Globus pallidus (tissue), 1 donor: ENCODE measurements around the gene ZNF710.

Source experiments
- DNase-seq: peaks from one replicate; pipeline ENCODE4 v3.0.0-alpha.2; 2015; ENCODE audit warnings: low spot score

ZNF710 gene

DNA sequence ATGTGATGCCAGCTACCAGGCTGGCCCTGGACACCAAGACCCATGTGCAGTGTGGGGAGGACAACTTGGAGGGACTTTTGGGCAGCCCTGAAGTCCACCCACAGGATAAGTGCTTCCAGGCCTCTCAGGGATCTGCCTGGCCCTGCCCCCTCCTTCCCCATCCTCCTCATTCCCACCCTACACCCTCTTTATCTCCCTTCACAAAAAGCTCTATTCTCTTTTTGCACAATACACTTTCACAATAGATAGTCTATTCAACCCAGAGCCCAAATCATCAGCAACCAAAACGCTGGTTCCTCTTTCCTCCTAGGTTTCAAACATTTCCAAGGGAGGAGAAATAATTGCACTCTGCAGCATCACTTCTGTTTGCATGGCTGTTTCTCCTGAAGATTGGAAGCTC lies 7.8 kb upstream of the ZNF710 start:
- DNase-seq = peak; percentile 82

DNA sequence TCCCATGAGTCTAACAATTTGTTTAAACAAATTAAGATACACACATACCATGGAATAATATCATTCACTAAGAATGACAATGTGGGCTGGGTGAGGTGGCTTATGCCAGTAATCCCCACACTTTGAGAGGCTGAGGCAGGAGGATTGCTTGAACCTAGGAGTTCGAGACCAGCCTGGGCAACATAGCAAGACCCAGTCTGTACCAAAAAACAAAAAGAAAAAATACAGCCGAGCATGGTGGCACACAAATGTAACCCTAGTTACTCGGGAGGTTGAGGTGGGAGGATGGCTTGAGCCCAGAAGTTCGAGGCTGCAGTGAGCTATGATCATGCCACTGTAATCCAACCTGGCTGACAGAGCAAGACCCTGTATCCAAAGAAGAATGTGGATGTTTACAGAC lies 4.0 kb upstream of the ZNF710 start:
- DNase-seq = no peak

DNA sequence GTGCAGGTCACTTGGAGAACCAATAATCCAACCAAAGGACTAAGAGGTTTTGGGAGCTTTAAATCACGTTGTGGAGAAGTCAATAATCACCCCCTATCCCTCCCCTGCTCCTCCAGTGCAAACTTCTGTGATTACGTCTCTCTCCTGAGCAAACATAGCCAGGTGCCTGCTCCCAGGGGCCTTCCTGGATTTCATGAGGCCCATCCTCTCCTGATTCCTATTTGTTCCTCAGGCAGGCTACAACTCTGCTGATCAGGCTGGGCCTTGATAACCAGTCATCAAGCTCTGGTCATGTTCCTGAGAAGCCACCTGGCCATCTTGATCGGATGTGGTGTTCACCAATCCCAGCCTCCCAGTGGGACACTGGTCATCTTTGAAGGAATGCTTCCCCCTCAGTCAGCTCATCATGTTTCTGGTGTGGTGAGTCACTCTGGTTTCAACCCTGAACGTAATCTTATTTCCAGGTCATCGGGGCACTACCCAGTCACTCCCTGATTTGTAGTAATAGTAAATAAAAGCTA lies 2.9 kb upstream of the ZNF710 start:
- DNase-seq = no peak

DNA sequence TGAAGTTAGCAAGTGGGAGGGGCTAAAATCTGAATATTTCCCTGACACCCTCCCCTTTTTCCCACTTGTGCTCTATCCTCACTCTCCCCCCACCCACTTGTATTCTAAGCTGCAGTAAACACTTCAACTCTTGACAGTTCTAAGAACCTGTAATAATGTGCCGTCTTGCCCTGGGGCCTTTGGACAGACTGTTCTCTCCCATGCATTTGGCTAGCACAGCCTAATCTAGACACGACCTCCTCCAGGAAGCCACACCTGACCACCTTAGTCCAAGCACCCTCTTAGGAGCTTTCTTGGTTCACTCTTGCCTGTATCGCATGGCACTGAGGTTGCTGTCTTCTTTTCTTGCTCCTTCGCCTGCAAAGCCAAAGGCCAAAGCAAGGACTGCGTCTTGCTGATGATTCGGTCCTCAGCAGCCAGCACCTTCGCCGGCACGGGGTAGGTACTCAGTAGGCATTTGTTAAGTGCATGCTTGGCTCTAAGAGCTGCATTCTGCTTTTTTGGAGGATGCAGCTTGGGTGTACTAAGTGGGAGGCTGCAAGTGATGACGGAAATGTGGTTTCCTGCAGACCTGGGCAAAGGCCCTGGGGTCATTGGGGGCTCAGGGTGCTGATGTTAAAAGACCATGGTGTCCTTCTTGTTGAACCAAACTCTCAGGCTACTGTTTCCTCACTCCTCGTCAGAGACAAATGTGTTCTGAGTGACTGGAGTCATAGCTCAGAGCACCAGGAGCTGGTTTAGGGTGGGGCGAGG lies 2.0 kb upstream of the ZNF710 start:
- DNase-seq = no peak

DNA sequence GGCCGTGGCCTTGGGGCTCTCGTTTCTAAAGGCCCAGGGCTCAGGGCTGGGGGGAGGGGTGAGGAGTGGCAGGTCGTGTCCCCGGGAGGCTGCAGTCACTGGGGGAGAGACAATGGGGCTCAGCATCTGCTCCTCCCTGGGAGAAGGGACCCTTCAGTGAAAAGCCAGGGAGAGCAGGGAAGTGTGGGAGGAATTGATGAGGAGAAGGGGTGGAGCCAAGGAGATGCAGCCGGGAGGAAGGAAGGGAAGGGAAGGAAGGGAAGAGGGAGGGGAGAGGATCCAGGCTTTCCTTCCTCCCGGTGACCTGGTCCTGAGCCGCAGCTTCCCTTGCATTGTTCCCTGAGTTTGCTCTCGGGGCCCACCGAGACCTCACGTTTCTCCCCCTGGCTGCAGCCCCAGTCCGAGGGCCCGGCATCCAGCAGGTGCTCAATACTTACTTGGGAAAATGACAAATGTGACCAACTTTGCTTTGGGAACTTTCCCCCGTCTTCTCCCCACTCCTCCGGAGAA lies 1.4 kb upstream of the ZNF710 start:
- no peak for DNase-seq

DNA sequence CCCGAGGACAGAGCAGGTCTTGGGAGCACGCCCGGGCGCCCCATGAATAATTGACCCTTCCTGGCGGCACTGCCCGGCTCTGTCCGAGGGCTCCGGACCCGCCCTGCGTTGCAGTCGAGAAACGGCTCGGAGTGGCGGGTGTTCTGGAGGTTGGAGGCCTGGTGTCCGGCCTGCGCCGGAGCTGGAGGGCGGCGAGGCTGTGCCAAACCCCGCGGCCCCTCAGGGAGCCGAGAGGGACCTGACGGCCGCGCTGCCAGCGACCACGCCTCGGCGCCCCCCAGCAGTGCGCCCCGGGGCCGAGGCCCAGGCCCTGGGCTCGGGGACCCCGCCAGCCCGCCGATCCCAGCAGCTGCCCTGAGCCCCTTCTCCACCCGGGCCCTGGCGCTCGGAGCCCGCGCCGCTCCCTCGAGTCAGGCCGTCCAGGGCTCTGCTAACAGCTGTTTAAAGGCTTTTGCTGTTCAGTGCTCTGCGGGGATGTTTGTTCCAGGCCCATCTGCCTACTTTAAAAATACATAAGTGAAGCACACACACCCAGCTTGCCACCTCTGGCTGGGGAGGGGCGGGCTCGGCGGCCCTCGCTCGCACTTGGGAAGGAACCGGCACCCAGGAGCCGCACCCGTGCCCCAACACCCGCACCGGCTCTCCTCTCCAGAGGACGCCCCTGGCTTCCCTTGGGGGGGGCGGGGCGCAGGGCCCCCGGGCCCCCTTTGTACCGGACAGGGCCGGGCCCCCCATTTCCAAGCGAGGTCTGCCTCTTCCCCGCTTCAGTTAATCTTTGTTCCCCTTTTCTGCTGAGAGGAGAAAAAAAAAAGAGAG lies 730 bp upstream of the ZNF710 start:
- peak; percentile 37 for DNase-seq

DNA sequence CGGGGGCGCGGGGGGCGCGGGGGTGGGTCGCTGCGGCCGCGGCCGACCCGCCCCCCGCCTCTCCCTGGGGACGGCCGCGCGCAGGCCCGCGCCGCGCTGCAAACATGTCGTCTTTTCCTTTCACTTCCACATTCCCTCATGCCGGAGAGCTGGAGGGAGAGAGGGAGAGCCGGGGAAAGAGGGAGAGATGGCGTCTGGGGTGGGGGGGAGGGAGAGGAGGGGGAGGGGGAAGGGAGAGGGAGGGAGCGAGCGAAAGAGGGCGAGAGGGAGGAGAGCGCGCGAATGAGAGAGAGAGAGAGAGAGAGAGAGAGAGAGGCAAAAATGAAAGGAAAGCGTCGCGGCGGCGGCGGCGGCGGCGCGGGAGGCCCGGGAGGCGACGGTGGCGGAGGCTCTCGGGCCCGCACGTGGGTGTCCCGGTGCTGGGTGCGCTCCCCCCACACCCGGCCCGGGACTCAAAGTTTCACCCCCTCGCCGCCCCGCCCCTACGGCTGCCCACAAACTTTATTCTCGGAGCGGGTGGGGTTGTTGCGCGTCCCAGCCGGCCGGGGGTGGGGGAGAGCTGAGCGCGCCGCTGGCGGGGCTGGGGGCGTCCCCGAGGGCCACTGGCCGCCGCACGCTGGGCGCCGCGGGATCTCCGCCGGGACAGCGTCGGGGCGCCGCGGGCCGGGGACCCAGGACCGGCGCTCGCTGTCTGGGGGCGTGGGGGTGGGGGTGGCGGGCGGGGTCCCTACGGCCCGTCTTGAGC lies 731 bp downstream of the ZNF710 start:
- DNase-seq = peak; percentile 55

DNA sequence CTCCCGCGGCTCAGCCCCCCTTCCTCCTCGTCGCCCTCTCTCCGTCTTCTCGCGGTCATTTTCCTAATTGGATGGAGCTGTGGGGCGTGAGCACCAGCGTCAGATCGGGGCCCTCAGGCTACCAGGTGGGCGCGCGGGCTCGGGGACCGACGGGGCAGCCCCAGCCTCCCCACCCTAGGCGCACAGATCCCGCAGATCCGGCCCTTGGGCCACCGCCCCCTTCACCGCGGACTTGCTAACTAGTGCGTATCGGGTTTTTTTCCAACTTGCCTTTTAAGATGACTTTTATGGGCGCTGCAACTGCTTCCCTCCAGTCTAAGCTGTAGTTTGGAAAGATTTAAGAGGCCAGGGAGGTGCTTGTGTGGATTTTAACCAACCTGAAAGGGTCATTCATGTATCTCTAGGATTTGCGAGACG lies 1.3 kb downstream of the ZNF710 start:
- no peak for DNase-seq

DNA sequence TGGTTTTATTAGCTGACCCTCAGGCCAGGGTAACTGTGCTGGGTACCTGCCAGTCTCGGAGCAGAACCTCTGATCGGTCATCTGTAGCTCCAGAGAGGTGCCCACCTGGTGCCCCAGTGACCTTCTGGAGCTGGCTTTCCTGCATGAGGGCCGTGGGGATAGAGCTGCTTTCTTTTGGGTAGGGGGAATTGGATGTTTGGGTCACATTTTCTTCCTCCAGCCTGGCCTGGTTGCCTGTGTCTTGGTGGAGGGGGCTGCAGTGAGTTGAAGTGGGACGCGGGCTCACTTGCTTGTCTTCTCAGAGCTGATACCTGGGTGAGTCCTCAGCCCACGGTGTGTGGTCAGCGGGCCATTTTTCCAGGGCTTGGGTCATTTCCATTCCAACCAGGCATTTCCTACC lies 2.6 kb downstream of the ZNF710 start:
- no peak for DNase-seq

DNA sequence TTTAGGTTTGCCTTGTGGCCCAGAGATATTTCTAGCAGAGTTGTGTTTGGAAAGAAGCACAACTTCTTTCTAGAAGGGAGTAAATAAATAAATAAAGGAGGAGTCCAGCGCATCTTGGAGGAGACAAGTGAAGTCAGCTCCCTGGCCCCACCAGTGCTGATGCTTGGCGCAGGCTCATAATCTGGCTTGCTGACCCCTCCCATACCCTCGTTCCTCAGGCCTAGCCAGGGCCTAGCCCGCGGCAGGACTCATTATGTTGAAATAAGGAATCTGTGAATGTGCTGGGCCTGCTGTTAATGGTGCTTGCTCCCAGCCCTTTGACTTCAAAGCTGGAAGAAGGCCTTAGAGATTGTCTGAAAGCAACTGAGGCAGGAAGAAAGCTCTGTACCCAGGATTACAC lies 3.1 kb downstream of the ZNF710 start:
- DNase-seq = no peak

DNA sequence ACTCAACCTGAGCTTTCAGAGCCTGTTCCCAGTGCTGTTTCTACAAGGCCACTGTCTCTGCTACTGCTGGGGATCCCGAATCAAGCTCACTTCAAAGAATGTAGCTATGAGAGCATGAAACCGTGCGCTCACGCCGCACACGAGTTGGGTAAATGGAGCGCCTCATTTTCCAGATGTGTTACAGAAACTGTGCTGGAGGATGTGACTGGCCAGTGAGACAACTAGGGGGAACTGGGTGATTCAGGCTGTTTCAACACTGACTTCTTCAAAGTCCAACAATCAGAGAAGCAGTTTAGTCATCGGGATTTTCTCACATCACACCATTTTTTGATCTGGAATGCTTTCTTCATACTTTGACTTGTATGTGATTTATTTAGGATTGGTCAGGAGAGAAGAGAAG lies 3.5 kb downstream of the ZNF710 start:
- DNase-seq = peak; percentile 37

DNA sequence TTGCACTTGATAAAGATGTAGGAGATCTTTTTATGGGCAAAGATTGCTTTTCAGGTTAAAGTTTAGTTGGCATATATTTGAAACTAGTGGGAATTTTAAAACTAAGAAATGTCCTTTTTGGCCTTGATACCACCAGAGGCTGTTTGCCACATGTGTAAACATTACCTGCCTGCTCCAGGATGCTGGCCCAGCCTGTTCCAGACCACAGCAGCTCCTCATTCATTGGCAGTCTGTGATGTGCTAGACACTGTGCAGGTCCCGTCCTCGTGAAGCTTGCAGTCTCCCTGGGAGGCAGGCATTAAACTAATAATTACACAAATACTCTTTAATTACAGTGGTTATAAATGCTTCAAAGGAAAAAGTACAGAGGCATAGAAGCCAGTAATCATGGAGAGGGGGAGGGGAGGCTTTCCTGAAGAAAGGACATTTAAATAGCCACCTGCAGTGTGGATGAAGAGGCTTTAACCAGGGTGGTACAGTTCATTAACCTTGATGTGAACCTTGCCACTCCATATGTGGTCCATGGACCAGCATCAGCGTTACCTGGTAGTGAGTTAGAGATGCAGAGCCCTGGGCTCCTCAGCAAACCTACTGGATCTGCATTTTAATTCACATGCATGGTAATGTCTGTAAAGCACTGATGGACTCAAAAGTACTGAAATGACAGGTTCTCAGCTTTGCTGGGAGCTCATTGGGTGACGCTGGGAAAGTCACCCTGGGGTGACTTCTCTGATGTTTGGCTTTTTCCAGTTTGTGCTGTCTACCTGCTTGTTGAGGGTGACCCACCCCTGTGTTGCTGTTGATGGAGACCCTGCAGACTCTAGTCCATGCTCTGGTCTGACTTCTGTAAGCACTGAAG lies 5.3 kb downstream of the ZNF710 start:
- DNase-seq = no peak

DNA sequence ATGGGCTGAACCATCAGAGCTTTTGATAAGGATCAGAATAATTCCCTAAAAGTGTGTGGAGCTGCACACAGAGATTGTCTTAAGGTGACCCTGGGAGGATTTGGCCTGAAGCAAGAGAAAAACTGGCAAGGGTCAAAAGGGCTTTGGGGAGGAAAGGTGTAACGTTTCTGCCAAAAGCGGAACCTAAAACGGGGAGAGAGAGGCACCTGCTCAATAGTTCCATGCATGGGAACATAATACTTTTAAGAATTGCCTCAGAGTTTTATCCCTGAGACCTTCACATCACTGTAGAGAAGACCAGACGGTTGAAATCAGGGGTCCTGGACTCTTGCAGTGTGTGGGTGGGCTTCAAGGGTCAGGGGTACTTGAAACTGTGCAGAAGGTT lies 5.9 kb downstream of the ZNF710 start:
- no peak for DNase-seq

DNA sequence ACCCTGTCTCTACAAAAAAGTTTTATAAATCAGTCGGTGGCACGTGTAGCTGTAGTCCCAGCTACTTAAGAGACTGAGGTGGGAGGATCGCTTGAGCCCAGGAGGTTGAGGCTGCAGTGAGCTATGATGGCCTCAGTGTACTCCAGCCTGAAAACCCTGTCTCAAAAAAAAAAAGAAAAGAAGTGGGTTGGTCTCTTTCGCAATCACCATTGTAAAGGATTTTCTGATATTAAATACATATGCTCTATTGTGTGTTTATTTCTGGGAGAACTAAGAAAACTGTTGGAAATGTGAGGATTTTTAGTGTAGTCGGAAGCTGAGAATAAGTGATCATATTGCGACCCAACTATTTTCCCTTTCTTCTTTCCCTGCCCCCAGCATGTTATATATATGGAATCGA lies 7.5 kb downstream of the ZNF710 start:
- DNase-seq = no peak

DNA sequence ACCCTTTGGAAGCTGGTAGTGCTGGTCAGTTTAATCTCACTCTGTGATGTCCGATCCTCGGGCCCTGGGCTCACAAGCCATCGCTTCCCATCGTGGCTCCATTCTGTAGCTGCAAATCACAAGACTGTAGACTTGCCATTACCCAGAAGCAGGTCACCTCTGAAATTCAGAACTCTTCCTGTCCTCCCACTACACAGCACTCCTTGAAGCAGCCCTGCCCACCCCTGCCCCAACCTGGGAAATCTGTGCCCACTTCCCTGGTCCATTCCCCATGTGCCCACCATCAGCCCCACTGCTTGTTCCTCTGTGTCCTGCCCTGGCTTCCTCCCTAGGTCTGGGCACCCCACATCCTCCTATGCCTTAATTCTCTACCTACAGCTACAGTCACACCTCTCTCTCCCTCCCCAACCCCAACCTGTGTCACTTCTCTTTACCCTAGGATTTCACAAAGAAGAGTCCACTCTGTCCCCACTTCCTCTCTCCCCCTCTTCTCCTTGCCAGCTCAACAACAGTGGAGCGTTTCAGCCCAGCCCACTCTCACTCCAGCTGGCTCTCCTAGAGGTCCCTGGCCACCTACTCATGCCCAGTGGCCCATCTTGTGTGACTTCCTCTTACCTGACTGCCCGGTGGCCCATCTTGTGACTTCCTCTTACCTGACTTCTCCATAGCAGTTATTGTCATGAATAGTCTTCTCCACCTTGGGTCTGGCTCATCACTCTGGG lies 8.3 kb downstream of the ZNF710 start:
- no peak for DNase-seq

DNA sequence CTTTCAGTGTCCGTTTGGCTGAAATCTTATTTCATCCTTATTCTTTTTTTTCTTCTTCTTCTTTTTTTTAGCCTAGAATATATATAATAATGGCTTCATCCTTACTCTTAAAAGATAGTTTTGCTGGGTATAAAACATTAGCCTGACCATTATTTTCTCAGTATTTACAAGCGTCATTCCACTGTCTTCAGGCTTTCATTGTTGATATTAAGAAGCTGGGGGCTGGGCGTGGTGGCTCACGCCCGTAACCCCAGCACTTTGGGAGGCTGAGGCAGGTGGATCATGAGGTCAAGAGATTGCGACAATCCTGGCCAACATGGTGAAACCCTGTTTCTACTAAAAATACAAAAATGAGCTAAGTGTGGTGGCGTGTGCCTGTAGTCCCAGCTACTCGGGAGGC lies 10.6 kb downstream of the ZNF710 start:
- no peak for DNase-seq

DNA sequence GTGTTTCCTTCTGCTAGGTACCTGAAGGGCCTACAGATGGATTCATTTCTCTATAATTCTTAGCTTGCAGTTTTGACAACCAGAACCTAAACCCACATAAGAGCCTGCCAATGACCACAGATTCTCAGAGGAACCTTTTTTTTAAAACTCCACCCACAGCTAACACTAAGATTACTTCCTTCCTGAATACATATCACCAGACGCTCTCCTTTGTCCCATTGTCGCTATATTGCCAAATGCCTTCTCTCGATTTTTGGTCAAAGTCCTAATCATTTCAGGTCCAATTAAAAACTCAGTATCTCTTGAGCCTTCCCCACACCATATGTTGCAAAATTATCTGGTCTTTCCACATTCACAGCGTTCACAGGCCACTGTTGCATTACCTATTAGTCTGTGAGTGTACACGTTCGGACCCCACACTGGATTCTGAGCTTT lies 12.4 kb downstream of the ZNF710 start:
- DNase-seq = no peak

DNA sequence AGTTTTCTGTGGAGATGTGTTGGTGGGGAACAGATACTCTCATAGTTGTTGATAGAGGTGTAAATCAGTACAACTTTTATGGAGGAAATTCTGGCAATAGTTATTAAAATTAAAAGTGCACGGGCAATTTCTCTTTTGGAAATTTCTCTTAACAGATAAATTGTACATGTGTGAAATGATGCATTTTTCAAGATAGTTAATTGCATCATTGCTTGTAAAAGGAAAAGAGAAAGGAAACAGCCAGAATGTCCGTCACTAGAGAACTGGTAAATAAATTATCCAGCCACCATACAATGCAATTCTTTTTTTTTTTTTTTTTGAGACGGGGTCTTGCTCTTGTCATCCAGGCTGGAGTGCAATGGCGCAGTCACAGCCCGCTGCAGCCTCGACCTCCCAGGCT lies 14.2 kb downstream of the ZNF710 start:
- no peak for DNase-seq

DNA sequence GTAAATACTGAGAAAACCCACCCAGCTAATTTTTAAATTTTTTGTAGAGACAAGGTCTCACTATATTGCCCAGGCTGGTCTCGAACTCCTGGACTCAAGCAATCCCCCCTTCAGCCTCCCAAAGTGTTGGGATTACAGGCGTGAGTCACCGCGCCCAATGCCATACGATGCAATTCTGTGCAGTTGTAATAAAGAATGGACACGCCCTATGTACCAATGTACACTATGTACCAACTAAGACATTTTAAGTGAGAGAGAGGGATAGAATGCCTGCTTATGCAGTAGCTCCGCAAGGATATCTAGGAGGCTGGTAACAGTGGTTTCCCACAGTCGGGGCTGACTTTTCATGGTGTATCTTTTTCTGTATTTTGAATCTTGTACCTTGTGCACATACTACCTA lies 14.6 kb downstream of the ZNF710 start:
- DNase-seq = no peak

DNA sequence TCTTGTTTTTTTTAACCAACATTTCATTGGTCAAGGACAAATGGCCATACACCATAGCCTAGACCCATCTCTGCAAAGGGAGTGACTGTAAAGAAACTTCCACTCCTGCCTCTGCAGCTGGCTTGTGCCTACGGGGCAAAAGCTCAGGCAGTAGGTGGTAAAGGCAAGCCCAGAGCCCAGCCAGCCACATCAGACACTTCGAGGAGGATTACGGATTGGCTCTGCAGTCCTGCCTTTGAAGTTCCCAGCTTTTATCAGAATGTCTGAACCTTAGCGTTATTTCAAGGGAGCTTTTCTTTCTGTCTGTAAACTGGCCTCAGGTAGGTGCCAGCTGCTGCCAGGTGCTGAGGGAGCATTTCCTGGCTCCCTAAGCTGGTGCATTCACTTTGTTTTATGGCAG lies 15.6 kb downstream of the ZNF710 start:
- DNase-seq = no peak
